ENCODE results near the gene COA3. TPM values are rescaled to one million over a fixed set of nuclear protein-coding genes. Genes with fewer than 3 reads are reported as not detected.

The COA3 gene
- total RNA-seq, 1 experiment from 2014 or later, result 74.2 TPM

DNA sequence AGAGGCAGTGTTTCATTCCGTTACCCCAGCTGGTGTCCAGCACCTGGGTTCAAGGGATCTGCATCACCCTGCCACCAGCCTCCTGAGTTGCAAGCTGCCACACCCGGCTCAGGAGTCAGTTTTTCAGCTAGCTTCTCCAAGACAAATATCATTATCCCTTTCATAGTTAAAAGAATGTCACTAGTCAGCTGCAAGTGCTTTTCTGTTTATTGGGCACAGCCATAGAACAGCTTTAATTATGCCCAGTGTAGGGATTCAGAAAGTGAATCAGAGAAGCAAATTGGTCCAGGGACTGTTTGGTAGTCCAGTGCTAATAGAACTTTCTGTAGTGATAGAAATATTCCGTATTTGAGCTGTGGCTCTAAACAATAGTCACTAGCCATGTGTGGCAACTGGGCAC is 49.6 kb upstream of the COA3 start:
- Histone ChIP-seq H3T11ph (ENCODE audit: low read length) (no peak overlapping the region), H2BK15ac (ENCODE audit: low read depth, low read length) (no peak overlapping the region), H2BK20ac (ENCODE audit: low read depth, low read length, poor library complexity, severe bottlenecking) (no peak overlapping the region), H3K79me1 (ENCODE audit: insufficient read depth, low read depth, low read length, poor library complexity, severe bottlenecking) (no peaks in the 10 kb centered on the region), H2BK5ac (ENCODE audit: insufficient read length, low read length) (no peak overlapping the region), H3K9me3 (ENCODE audit: control insufficient read depth, low read depth, low read length) (no peaks in the 10 kb centered on the region), H3K9ac (ENCODE audit: extremely low read depth, insufficient read length, low read length) (no peak overlapping the region), H4K5ac (ENCODE audit: insufficient read length, low read depth, low read length) (no peak overlapping the region), H4K91ac (ENCODE audit: insufficient read length, low read depth, low read length) (no peak overlapping the region), H3K27ac (ENCODE audit: insufficient read length, low read depth, low read length) (no peak overlapping the region), H4K8ac (replicated peaks; ENCODE audit: insufficient read length, low read depth, low read length) (no peak overlapping the region), H3K4me2 (ENCODE audit: insufficient read depth, insufficient read length, low read length) (no peak overlapping the region), H4K20me1 (ENCODE audit: control insufficient read depth, insufficient read depth, insufficient read length) (no peaks in the 10 kb centered on the region), H3K23me2 (ENCODE audit: insufficient read length, low read depth, low read length, poor library complexity, severe bottlenecking) (no peaks in the 10 kb centered on the region), H2BK12ac (ENCODE audit: insufficient read length, low read depth, low read length) (no peak overlapping the region), H3K18ac (ENCODE audit: insufficient read length, low read depth, low read length) (no peak overlapping the region), H3K14ac (ENCODE audit: insufficient read depth, low read length) (no peak overlapping the region), H2BK120ac (ENCODE audit: low read depth, low read length, poor library complexity, severe bottlenecking) (no peak overlapping the region), H3K4me1 (ENCODE audit: insufficient read depth, low read length) (no peaks in the 10 kb centered on the region), H2AFZ (ENCODE audit: low read length) (no peak overlapping the region), H3K27me3 (ENCODE audit: insufficient read depth, low read length) (no peaks in the 10 kb centered on the region), H3K23ac (ENCODE audit: insufficient read length, low read depth, low read length) (no peak overlapping the region), H3K79me2 (ENCODE audit: insufficient read depth, low read length) (no peaks in the 10 kb centered on the region), H3K4ac (ENCODE audit: low read depth, low read length) (no peak overlapping the region), H2AK5ac (ENCODE audit: insufficient read length, low read length) (no peak overlapping the region), H3K56ac (ENCODE audit: insufficient read length, low read depth, low read length) (no peak overlapping the region)
- H3K4me1 Mint-ChIP-seq, result peaks cover 6 to 8% of the 10 kb centered on the region in 2 experiments; a peak in 2 of 4 replicates
- no peaks in the 10 kb centered on the region for H3K27me3 Mint-ChIP-seq (ENCODE audit: low read depth)
- WGBS (ENCODE audit: extremely low coverage, insufficient read length, low lambda C conversion rate), result no CpG with 5 or more reads among the region's 3 CpGs
- DNase-seq, result no peak
- no peak overlapping the region for H3K27ac Mint-ChIP-seq
- TF ChIP-seq, protein P1, sequence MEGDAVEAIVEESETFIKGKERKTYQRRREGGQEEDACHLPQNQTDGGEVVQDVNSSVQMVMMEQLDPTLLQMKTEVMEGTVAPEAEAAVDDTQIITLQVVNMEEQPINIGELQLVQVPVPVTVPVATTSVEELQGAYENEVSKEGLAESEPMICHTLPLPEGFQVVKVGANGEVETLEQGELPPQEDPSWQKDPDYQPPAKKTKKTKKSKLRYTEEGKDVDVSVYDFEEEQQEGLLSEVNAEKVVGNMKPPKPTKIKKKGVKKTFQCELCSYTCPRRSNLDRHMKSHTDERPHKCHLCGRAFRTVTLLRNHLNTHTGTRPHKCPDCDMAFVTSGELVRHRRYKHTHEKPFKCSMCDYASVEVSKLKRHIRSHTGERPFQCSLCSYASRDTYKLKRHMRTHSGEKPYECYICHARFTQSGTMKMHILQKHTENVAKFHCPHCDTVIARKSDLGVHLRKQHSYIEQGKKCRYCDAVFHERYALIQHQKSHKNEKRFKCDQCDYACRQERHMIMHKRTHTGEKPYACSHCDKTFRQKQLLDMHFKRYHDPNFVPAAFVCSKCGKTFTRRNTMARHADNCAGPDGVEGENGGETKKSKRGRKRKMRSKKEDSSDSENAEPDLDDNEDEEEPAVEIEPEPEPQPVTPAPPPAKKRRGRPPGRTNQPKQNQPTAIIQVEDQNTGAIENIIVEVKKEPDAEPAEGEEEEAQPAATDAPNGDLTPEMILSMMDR (conservative IDR thresholded peaks at IDR 0.05), result no peak
- H3K36me3 Mint-ChIP-seq (ENCODE audit: insufficient read depth in 1 of 3, low read depth in 3 of 3), result peaks cover 17 to 29% (median 24%) of the 10 kb centered on the region in 3 experiments; a peak in 6 of 7 replicates
- no peak overlapping the region for H3K4me3 Mint-ChIP-seq
- H3K9me3 Mint-ChIP-seq, result no peaks in the 10 kb centered on the region; a peak in 1 of 5 replicates

All from H9 (cell line).